Mesendoderm (in vitro differentiated cells): Measurements from ENCODE around the gene ENO1.

Experiments
- DNase-seq: peaks from one replicate; pipeline ENCODE4 v3.0.0; 2013
- H2AK5ac ChIP-seq: 2 replicates; pipeline ENCODE4 v1.6.1; 2013; ENCODE audit warnings: low read length, inconsistent platforms
- H2BK120ac ChIP-seq: 2 replicates; pipeline ENCODE4 v1.6.1; 2013; ENCODE audit warnings: low read depth, mild to moderate bottlenecking, low read length, moderate library complexity, mixed read lengths
- H2BK15ac ChIP-seq: replicated peaks from 2 replicates; pipeline ENCODE4 v1.6.1; 2013; ENCODE audit warnings: low read depth, mild to moderate bottlenecking, moderate library complexity
- H2BK5ac ChIP-seq: 2 replicates; pipeline ENCODE4 v1.6.1; 2013; ENCODE audit warnings: low read length, inconsistent platforms
- H3K18ac ChIP-seq: 2 replicates; pipeline ENCODE4 v1.6.1; 2013; ENCODE audit warnings: mild to moderate bottlenecking, low read length, mixed read lengths
- H3K23ac ChIP-seq: one replicate; pipeline ENCODE4 v1.6.1; 2013; ENCODE audit warnings: low read length
- H3K27ac ChIP-seq: 2 replicates; pipeline ENCODE4 v1.5.1; 2013; ENCODE audit warnings: low read depth, mild to moderate bottlenecking, inconsistent platforms, low read length, moderate library complexity
- H3K27me3 ChIP-seq: 2 replicates; pipeline ENCODE4 v1.6.1; 2013; ENCODE audit warnings: low read length, control low read depth, mild to moderate bottlenecking, inconsistent platforms; ENCODE audit not compliant: insufficient read depth, poor library complexity
- H3K36me3 ChIP-seq: 2 replicates; pipeline ENCODE4 v1.6.1; 2013; ENCODE audit warnings: low read length, inconsistent platforms; ENCODE audit not compliant: control insufficient read depth, insufficient read depth
- H3K4ac ChIP-seq: one replicate; pipeline ENCODE4 v1.6.1; 2013; ENCODE audit warnings: low read depth, mild to moderate bottlenecking, low read length, moderate library complexity
- H3K4me1 ChIP-seq: 2 replicates; pipeline ENCODE4 v1.6.1; 2013; ENCODE audit warnings: low read depth, low read length, inconsistent platforms; ENCODE audit not compliant: control insufficient read depth
- H3K4me2 ChIP-seq: 2 replicates; pipeline ENCODE4 v1.6.1; 2013; ENCODE audit warnings: low read length
- H3K4me3 ChIP-seq: 2 replicates; pipeline ENCODE4 v1.5.1; 2013; ENCODE audit warnings: mild to moderate bottlenecking, low read length
- H3K56ac ChIP-seq: one replicate; pipeline ENCODE4 v1.6.1; 2013; ENCODE audit warnings: low read length
- H3K79me1 ChIP-seq: 2 replicates; pipeline ENCODE4 v1.6.1; 2013; ENCODE audit warnings: low read length, inconsistent platforms
- H3K79me2 ChIP-seq: 2 replicates; pipeline ENCODE4 v1.6.1; 2013; ENCODE audit warnings: mild to moderate bottlenecking, low read length; ENCODE audit not compliant: control insufficient read depth, insufficient read depth
- H3K9ac ChIP-seq: 2 replicates; pipeline ENCODE4 v1.6.1; 2013; ENCODE audit warnings: low read length, inconsistent platforms
- H4K5ac ChIP-seq: one replicate; pipeline ENCODE4 v1.6.1; 2013; ENCODE audit warnings: low read length
- H4K8ac ChIP-seq: one replicate; pipeline ENCODE4 v1.6.1; 2013; ENCODE audit warnings: low read depth, mild to moderate bottlenecking, control low read depth, low read length, moderate library complexity
- WGBS: extraction: QIAGEN DNeasy Blood & Tissue Kit; methylation state at CpG from one replicate; pipeline ENCODE4 v1.1.7; 2013; ENCODE audit warnings: low lambda C conversion rate, missing lambda C conversion rate; ENCODE audit not compliant: insufficient coverage; ENCODE audit errors: extremely low coverage; 5-methylcytosine and 5-hydroxymethylcytosine counted together

The ENO1 gene

GRCh38 chr1:8873506-8874229 is 4.8 kb downstream of the ENO1 start:
- no CpG with 5 or more reads among the region's 5 CpGs for WGBS
- Histone ChIP-seq H4K8ac (no peak overlapping the region), H3K23ac (no peak overlapping the region), H2AK5ac (no peak overlapping the region), H3K79me2 (peaks cover 86% of the 10 kb centered on the region), H3K36me3 (peaks cover 39% of the 10 kb centered on the region), H2BK120ac (no peak overlapping the region), H3K4me1 (peaks cover 17% of the 10 kb centered on the region), H3K4ac (no peak overlapping the region), H3K18ac (no peak overlapping the region), H3K9ac (peak overlapping the region; percentile 32), H3K4me3 (no peak overlapping the region), H3K56ac (peak overlapping the region; percentile 22), H4K5ac (no peak overlapping the region), H2BK15ac (no peak overlapping the region), H2BK5ac (no peak overlapping the region), H3K27ac (peak overlapping the region; percentile 69), H3K4me2 (peak overlapping the region; percentile 32), H3K27me3 (no peaks in the 10 kb centered on the region), H3K79me1 (peaks cover 27% of the 10 kb centered on the region)
- peak; percentile 98 for DNase-seq

GRCh38 chr1:8873001-8873400 is 5.5 kb downstream of the ENO1 start:
- Histone ChIP-seq H4K5ac (no peak overlapping the region), H3K79me2 (peaks cover 83% of the 10 kb centered on the region), H3K23ac (peak overlapping the region; percentile 48), H4K8ac (no peak overlapping the region), H3K4me2 (peak overlapping the region; percentile 32), H3K79me1 (peaks cover 29% of the 10 kb centered on the region), H3K27ac (peak overlapping the region; percentile 69), H3K4me3 (no peak overlapping the region), H2BK120ac (no peak overlapping the region), H3K27me3 (no peaks in the 10 kb centered on the region), H3K9ac (peak overlapping the region; percentile 59), H3K4me1 (peaks cover 17% of the 10 kb centered on the region), H3K4ac (no peak overlapping the region), H2BK15ac (no peak overlapping the region), H3K18ac (peak overlapping the region; percentile 20), H2BK5ac (peak overlapping the region; percentile 72), H3K56ac (peak overlapping the region; percentile 73), H3K36me3 (peaks cover 43% of the 10 kb centered on the region), H2AK5ac (no peak overlapping the region)
- no peak for DNase-seq
- no CpG with 5 or more reads among the region's 5 CpGs for WGBS

GRCh38 chr1:8871965-8872399 is 6.5 kb downstream of the ENO1 start:
- Histone ChIP-seq H4K5ac (no peak overlapping the region), H3K79me1 (peaks cover 31% of the 10 kb centered on the region), H3K4me3 (no peak overlapping the region), H3K56ac (peak overlapping the region; percentile 73), H3K27me3 (no peaks in the 10 kb centered on the region), H3K27ac (peak overlapping the region; percentile 57), H2BK5ac (no peak overlapping the region), H3K4me2 (no peak overlapping the region), H3K18ac (no peak overlapping the region), H3K36me3 (peaks cover 48% of the 10 kb centered on the region), H2BK120ac (no peak overlapping the region), H3K9ac (peak overlapping the region; percentile 22), H4K8ac (no peak overlapping the region), H3K23ac (no peak overlapping the region), H3K79me2 (peaks cover 74% of the 10 kb centered on the region), H3K4ac (no peak overlapping the region), H2BK15ac (no peak overlapping the region), H3K4me1 (peaks cover 17% of the 10 kb centered on the region), H2AK5ac (no peak overlapping the region)
- no peak for DNase-seq
- no CpG with 5 or more reads among the region's 5 CpGs for WGBS

- Histone ChIP-seq H4K8ac (no peak overlapping the region), H3K18ac (no peak overlapping the region), H2AK5ac (no peak overlapping the region), H3K9ac (no peak overlapping the region), H3K4me2 (no peak overlapping the region), H2BK5ac (no peak overlapping the region), H3K27me3 (no peaks in the 10 kb centered on the region), H3K4me1 (peaks cover 17% of the 10 kb centered on the region), H3K36me3 (peaks cover 52% of the 10 kb centered on the region), H3K23ac (no peak overlapping the region), H2BK15ac (no peak overlapping the region), H3K56ac (no peak overlapping the region), H3K4ac (no peak overlapping the region), H3K27ac (peak overlapping the region; percentile 57), H4K5ac (no peak overlapping the region), H3K79me1 (peaks cover 31% of the 10 kb centered on the region), H2BK120ac (no peak overlapping the region), H3K4me3 (no peak overlapping the region), H3K79me2 (peaks cover 70% of the 10 kb centered on the region)
- no CpG with 5 or more reads among the region's 7 CpGs for WGBS
- DNase-seq: peak; percentile 74
Observed at GRCh38 chr1:8871539-8871935, 6.9 kb downstream of the ENO1 start.

DNA sequence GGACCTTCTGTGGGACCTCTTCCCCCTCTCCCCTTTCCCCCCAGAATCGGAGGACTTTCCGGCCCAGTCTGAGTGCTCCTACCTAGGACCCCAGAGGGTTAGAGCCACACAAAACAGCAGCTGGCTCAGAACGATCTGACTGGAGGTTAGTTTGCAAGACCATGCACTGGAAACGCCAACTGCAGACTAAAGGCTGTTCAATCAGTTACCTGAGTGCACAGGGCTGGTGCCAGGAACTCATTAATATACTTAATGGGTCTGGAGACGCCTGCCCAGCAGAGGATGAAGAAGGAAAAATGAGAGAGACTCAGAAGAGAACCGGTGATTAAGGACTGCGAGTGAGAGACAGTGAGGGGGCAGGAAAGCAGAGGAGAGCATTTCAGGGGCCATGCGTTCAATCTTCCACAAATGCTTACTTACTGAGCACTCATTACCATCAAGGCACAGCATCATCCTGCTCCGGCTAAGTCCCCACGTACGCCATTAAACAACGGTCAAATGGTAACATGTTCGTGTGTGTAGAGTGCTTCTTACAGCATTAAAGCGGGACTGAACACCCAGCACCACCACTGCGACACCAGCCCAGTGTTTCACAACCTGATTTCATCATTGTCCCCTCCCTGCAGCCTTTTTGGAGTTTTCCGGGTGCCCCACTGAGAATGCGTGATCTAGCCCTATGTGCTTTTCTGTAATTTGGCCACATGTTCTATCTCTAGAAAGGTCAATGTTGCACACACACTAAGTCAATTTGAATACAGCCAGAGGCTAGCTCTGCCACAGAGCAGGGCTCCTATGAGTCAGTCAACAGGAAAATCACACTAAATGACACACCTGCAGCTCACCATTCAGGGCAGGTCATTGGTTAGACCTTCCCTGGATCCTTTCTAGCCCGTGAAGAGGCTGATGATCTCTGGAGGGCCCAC is 7.6 kb downstream of the ENO1 start:
- DNase-seq: no peak
- Histone ChIP-seq H3K27ac (no peak overlapping the region), H3K56ac (peak overlapping the region; percentile 47), H3K79me2 (peaks cover 63% of the 10 kb centered on the region), H3K79me1 (peaks cover 34% of the 10 kb centered on the region), H3K4me3 (no peak overlapping the region), H3K4me1 (peaks cover 17% of the 10 kb centered on the region), H4K8ac (no peak overlapping the region), H3K18ac (no peak overlapping the region), H3K23ac (no peak overlapping the region), H3K4ac (no peak overlapping the region), H2BK15ac (no peak overlapping the region), H3K9ac (no peak overlapping the region), H3K4me2 (no peak overlapping the region), H2AK5ac (no peak overlapping the region), H2BK5ac (no peak overlapping the region), H4K5ac (no peak overlapping the region), H2BK120ac (no peak overlapping the region), H3K27me3 (no peaks in the 10 kb centered on the region), H3K36me3 (peaks cover 56% of the 10 kb centered on the region)
- no CpG with 5 or more reads among the region's 18 CpGs for WGBS
